Astrocyte of the spinal cord (primary cell): ENCODE measurements around the gene GRB7.

Experiments
- DNase-seq: peaks from one replicate; pipeline ENCODE4 v3.0.0; 2011; ENCODE audit warnings: low read depth, low spot score
- H3K4me3 ChIP-seq: 2 replicates; pipeline ENCODE4 v1.5.1; 2011; ENCODE audit warnings: low read depth, mild to moderate bottlenecking, low read length, moderate library complexity
- CTCF ChIP-seq: IDR thresholded peaks from 2 replicates; pipeline ENCODE4 v1.5.1; 2012; ENCODE audit warnings: low read depth, mild to moderate bottlenecking, low read length, inconsistent platforms
- in situ Hi-C: cut with HindIII; loops from 2 replicates; pipeline ENCODE4 v1.10.0; 2017; ENCODE audit warnings: low sequenced_read_pairs

The GRB7 gene

GRCh38 chr17:39781031-39781860 lies 43.5 kb downstream of the GRB7 start:
- TF ChIP-seq CTCF = no peak
- in situ Hi-C loops = no loop called here
- no peak overlapping the region for H3K4me3 ChIP-seq
- no peak for DNase-seq

DNA sequence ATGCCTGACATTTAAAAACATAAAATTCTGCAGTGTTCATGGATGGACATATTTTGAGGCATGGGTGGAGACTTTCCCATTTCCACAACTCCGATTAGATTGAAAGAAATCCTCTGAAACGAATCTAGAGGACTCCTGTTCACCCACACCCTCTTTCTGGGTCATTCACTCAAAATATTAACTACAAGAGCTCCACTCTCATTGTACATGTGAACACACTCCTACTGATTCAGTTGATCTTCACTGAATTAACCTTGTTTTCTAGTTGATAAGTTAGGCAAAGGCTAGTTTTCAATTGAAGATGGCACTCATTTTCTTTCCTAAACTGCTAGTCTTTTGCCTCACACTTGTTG lies 44.1 kb downstream of the GRB7 start:
- no peak overlapping the region for H3K4me3 ChIP-seq
- TF ChIP-seq CTCF = no peak
- in situ Hi-C loops = no loop called here
- no peak for DNase-seq

GRCh38 chr17:39782481-39782880 lies 44.7 kb downstream of the GRB7 start:
- in situ Hi-C loops = no loop called here
- H3K4me3 ChIP-seq = no peak overlapping the region
- no peak for TF ChIP-seq CTCF
- no peak for DNase-seq

GRCh38 chr17:39782980-39783379 lies 45.2 kb downstream of the GRB7 start:
- no peak for DNase-seq
- no peak overlapping the region for H3K4me3 ChIP-seq
- in situ Hi-C loops = no loop called here
- TF ChIP-seq CTCF = no peak

DNA sequence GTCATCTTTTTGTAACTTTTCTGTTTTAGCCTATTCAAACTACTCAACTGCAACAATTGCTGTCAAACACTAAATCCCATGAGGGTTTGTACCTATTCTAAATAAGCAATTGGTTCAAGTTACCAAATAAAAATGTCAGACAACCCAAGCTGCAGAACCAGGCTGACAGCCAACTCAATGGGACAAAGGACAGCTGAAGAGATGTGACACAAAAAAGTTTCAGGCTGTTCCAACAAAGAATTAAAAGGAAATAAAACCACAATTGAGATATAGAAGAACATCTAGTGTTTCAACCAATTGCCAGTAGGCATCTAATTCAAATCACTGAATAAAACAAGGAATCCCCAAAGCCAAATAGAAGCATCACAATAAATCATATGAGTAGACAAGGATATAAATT lies 49.3 kb downstream of the GRB7 start:
- no peak overlapping the region for H3K4me3 ChIP-seq
- DNase-seq = no peak
- no peak for TF ChIP-seq CTCF
- in situ Hi-C loops = no loop called here

DNA sequence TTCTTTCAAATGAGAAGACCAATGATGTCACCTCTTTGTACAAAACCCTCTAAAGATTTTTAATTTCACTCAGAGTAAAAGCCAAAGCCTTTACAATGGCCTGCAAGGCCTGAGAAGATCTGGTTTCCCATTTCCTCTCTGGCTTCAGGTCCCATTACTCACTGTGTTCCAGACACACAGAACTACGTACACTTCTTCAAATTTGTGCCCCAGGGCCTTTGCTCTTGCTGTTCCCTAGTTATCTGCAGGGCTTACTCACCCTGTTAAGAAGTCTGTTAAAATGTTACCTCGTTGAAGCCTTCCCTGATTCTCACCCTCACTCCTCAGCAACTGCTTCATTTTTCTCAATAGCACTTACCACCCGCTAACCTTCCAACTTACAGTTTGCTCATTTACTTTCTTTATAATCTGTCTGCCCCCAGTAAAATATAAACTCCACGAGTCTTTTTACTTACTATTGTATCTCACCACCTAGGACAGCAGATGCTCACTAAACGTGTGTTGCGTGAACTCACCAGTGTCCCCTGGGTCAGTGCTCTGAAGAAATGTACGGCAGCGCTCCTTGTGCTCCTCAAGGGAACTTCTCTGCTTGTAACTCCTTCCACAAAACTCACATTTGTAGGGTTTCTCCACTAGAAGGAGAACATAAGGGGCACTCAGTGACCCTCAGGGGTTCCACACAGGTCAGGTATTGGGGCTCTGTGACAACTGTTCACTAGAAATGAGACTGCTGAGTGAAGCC lies 50.2 kb downstream of the GRB7 start:
- no peak for DNase-seq
- no peak for TF ChIP-seq CTCF
- in situ Hi-C loops = no loop called here
- H3K4me3 ChIP-seq = no peak overlapping the region
